Ammon's horn (tissue), 1 donor: Measurements from ENCODE around the gene ABITRAM.
A peak's percentile ranks its signal among the peaks of the same experiment; 100 is the strongest.
"Not testable (repeated sequence)": the region's sequence is repeated elsewhere in the genome, so short reads cannot be mapped to it uniquely, and the experiment has no call there.

ENCODE experiments used
- DNase-seq: peaks from one replicate; pipeline ENCODE4 v3.0.0-alpha.2; 2016; ENCODE audit warnings: low spot score

ABITRAM gene

DNA sequence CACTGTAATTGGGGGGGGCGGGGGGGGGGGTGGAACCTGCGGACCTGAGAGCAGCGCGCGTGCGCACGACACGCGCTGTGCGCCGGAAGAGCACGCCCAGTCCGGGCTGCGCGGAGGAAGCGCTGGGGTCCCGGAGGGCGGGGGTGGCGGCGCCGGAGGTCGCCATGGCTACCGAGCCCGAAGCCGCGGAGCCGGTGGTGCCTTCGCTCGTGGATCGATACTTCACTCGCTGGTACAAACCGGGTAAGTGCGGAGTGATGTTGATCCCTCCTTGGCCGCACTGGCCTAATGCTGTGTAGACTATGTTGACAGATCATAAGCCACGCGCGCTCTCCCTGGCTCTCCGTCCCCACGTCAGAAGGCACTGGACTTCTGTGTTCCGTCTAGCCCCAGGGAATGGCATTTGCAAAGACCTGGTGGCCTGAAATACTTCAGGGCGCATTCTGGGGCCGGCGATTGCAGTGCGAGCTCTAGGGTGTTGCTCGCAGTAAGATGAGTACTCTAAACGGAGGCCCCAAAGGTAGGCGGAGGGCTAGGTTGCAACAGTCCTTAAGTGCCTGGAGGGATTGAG lies at the start of gene ABITRAM:
Gene ABITRAM, plus strand, starts transcription at position 78 of the 571 bp plus-strand sequence. Its CDS starts 87 bp downstream, at position 165.
- peak; percentile 92 for DNase-seq

DNA sequence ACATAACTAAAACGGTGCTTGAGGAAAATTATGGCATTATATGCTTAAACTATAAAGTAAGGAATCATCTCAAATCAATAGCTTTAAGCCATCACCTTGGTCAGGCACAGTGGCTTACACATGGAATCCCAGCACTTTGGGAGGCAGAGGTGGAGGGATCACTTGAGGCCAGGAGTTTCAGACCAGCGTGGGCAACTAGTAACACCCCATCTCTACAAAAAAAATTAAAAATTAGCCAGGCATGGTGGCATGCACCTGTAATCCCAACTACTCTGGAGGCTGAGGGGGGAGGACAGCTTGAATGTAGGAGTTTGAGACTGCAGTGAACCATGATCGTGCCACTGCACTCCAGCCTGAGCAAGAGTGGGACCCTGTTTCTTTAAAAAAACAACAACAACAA lies 49.5 kb upstream of the ABITRAM start:
- no peak for DNase-seq

DNA sequence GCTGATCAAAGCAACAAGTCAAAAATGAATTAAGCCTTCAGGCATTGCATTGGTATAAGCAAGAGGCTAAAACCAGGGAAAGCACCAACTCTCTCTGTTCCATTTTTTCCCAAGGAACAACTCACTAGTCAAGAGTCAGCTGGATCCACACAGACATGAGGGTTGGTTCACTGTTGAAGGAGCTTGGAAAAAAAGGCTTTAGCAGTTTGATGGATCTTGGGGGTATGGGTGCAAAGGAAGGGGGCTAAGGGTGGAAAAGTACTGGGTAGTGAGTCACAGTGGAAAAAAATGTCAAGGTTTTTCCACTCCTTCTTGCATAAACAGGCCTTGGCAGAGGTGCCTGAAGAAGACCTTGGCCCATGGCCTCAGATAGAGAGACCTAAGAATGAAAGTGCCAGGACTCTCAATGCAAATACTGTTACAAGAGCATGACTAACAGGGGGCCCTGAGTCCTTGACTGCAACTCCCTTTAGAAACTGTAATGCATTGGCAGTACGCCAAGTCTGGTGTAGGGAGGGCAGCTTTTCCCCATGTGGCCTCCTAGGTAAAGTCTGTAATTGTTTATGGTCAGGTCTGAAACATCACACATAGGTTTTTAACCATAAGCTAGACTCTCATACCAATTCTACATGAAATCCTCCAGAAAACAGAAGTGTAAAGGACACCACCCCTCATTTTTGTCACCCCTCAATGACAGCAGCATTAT lies 48.4 kb upstream of the ABITRAM start:
- DNase-seq: no peak

GRCh38 chr9:108886594-108887271 lies 47.5 kb upstream of the ABITRAM start:
- not testable (repeated sequence) for DNase-seq

- no peak for DNase-seq
Measured at GRCh38 chr9:108889649-108890067, 44.5 kb upstream of the ABITRAM start.

GRCh38 chr9:108894225-108894997 lies 39.8 kb upstream of the ABITRAM start:
- no peak for DNase-seq

- no peak for DNase-seq
Measured at GRCh38 chr9:108897324-108898096, 36.7 kb upstream of the ABITRAM start.

DNA sequence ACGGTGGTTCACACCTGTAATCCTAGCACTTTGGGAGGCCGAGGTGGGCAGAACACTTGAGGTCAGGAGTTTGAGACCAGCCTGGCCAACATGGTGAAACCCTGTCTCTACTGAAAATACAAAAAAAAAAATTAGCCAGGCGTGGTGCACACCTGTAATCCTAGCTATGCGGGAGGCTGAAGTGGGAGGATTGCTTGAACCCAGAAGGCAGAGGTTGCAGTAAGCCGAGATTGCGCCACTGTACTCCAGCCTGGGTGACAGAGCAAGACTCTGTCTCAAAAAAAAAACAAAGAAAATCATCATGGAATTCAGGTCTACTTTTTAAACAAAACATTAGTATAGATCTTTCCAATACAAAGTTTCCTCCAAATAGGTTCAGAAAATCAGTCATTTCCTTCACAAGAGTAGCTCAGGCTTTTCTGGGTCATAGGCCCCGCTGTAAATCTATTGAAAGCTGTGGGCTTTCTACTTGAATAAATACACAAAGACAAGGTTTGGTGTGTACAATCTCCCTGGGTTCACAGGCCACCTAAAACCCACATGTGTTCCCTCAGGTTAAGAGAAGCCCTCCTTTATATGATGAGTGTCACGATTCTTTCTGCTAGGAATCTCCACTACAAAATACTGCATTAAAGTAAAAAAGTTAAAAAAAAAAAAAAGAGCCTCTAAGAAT lies 35.0 kb upstream of the ABITRAM start:
- DNase-seq: not testable (repeated sequence)

DNA sequence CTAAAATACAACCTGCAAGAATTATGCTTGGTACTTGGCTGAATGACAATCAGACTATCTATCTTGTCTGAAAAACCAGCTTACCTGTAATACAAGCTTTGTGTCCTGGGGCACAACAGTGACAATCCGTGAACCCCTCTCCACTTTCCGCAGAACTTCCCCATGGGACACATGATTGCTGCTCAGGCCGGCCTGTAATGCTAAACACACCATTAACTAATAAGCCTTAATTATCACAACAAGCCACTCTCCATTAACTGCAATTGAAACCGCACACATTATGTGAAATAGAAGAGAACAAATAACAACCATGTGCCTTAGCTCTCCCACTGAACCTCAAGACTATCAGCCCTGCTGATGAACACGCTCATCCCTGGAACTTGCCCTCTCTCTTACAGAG lies 34.0 kb upstream of the ABITRAM start:
- no peak for DNase-seq

DNA sequence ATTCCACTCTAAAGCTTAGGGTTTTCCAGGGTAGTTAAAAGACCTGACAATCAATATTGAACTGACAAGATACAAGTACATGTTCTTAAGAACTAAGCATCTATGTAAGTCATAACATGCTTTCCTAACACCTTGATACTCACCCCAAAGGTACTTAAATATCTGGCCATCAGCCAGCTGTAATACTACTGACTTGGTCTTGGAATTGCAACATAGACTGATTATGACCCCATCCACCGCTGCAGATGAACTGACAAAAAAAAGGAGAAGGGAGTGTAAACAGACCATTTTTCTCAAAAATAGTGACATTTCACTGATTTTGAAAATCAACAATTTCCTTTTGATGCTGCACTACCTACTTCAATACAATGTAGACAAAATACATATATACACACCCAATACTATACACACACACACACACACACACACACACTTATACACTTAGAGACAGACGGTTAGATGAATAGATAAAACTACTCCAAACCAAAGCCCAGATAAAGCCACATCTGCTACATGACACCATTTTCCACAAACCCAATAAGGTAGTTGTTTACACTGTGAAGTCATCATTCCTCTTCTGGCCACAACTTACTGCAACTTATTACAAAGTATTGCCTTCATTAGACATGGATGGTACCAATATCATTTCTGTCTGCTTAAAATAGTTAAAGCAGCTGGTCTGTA lies 30.6 kb upstream of the ABITRAM start:
- DNase-seq: no peak

- no peak for DNase-seq
Measured at GRCh38 chr9:108904161-108904560, 30.0 kb upstream of the ABITRAM start.

- DNase-seq: no peak
Measured at GRCh38 chr9:108905494-108905893, 28.7 kb upstream of the ABITRAM start.

DNA sequence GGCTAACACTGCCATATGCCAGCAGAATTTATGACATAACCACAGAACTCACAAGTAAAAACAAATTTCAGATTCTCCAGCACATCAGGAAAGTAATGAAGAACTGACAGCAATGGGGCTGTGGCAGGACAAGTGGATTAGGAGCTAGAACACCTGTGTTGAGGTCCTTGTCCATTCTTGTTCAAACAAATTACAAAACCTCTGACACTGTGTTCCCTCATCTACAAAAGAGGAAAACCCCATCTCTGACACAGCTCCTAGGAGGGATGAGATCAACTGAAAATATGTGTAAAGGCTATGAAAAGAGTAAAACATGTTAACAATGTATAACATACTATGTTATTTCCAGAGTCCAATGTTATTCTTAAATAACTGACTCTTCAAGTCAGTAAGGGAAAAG lies 23.8 kb upstream of the ABITRAM start:
- DNase-seq: no peak

GRCh38 chr9:108910914-108911313 lies 23.3 kb upstream of the ABITRAM start:
- no peak for DNase-seq

DNA sequence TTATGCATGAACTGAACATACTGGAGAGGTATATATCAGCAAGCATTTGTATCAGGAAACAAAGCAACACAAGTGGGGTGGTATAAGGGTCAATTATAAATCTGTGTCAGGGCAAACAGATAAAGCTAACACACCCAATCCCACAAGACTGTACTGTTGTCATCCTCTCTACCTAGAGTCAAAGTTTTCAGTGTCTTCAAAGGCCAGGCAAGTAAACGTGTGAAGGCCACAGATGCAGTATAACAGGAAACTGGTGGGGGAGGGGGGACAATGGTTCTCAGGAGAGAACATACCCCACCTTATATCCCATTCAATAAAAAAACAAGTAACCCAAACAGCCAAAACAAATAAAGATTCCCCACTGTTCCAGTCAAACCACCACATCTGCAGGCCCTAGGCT lies 22.4 kb upstream of the ABITRAM start:
- no peak for DNase-seq

DNA sequence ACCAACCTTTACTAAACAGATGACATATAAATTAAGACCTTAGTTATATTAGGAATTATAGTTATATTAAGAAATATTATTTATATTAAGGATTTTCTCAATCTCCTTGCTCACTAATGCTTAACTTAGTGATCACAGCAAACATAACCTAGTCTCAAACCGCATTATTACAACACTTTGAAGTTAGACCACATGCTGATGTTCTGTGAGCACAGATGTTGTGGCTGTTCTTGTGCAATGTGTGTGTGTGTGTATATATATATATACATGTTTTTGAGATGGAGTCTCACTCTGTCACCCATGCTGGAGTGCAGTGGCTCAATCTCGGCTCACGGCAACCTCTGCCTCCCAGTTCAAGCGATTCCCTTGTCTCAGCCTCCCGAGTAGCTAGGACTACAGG lies 20.8 kb upstream of the ABITRAM start:
- no peak for DNase-seq

DNA sequence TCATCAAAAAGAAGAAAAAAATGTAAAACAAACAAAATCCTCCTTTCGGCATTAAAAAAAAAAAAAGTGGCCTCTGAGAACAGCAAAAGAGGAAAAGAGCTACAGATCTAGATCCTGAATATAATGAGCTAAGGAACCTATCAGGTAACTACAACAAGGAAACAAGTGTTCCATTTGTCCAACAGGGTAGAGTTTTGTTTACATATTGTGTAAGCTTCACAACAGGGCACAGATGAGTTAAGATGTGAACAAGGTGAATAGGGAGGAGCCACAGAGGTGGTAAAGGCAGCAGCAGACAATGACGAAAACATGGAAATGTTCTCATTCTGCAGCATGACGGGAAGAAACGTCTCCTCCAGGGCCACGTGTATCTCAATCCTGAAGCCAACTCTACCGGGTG lies 14.7 kb upstream of the ABITRAM start:
- DNase-seq: no peak

GRCh38 chr9:108920401-108920800 lies 13.8 kb upstream of the ABITRAM start:
- DNase-seq: not testable (repeated sequence)

DNA sequence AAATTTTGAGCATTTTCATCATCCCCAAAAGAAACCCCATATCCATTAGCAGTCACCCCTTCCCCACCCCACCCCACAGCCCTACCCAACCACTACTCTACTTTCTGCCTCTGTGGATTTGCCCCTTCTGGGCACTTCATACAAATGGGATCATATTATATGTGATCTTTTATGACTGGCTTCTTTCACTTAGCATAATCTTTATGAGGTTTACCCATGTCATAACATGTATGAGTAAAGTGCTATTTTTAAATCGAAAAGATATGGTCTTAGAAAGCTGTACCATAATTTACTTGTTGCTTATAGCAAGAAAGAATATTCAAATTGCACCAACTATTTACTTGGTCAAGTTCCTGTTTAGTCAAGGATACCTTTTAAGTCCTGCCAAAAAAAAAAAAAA lies 13.0 kb upstream of the ABITRAM start:
- no peak for DNase-seq

DNA sequence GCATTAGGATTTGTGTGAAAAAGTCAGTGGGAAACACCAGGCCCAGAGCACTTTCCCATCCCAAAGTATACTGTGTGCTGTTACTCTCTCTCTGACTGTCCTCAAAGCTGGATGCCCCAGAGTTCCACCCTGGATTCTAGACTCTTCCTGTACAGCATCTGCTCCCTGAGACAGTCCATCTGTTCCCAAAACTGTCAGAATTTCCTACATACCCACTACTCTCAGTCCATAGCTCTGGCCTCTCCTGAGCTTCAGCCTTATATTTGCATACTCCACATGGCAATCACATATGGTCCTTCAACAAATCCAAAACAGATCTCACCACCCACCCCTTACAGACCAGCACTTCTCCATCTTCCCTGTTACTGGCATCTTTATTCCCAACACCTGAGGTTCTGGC lies 9.7 kb upstream of the ABITRAM start:
- no peak for DNase-seq

- no peak for DNase-seq
Measured at GRCh38 chr9:108928386-108928785, 5.8 kb upstream of the ABITRAM start.
